ENCODE results near the gene JDP2.
"Not testable (repeated sequence)": the region's sequence is repeated elsewhere in the genome, so short reads cannot be mapped to it uniquely, and the experiment has no call there.

Gene JDP2

GRCh38 chr14:75427482-75428229, at the start of gene JDP2:
Gene JDP2, plus strand, starts transcription at chr14:75428022. Its CDS starts 9,899 bp downstream, at chr14:75437921.
- no peak for DNase-seq

GRCh38 chr14:75379246-75379929, 48.4 kb upstream of the JDP2 start:
- DNase-seq = no peak

GRCh38 chr14:75379930-75380270, 47.9 kb upstream of the JDP2 start:
- DNase-seq = no peak

GRCh38 chr14:75380656-75381055, 47.2 kb upstream of the JDP2 start:
- no peak for DNase-seq

- DNase-seq = no peak
Measured at GRCh38 chr14:75381642-75382041, 46.2 kb upstream of the JDP2 start.

GRCh38 chr14:75383219-75383618, 44.6 kb upstream of the JDP2 start:
- DNase-seq = not testable (repeated sequence)

- DNase-seq = no peak
Measured at GRCh38 chr14:75383721-75384120, 44.1 kb upstream of the JDP2 start.

- DNase-seq = no peak
Measured at GRCh38 chr14:75389679-75390078, 38.1 kb upstream of the JDP2 start.

GRCh38 chr14:75390183-75390582, 37.6 kb upstream of the JDP2 start:
- no peak for DNase-seq

GRCh38 chr14:75391953-75392352, 35.9 kb upstream of the JDP2 start:
- DNase-seq = no peak

GRCh38 chr14:75392686-75393641, 34.9 kb upstream of the JDP2 start:
- DNase-seq = no peak

GRCh38 chr14:75393794-75394193, 34.0 kb upstream of the JDP2 start:
- no peak for DNase-seq

GRCh38 chr14:75395862-75396261, 32.0 kb upstream of the JDP2 start:
- DNase-seq = no peak

- no peak for DNase-seq
Measured at GRCh38 chr14:75399321-75399720, 28.5 kb upstream of the JDP2 start.

GRCh38 chr14:75399843-75400775, 27.7 kb upstream of the JDP2 start:
- peak; percentile 98 for DNase-seq

- no peak for DNase-seq
Measured at GRCh38 chr14:75401361-75401760, 26.5 kb upstream of the JDP2 start.

GRCh38 chr14:75402867-75403413, 24.9 kb upstream of the JDP2 start:
- no peak for DNase-seq

- no peak for DNase-seq
Measured at GRCh38 chr14:75404847-75405246, 23.0 kb upstream of the JDP2 start.

- no peak for DNase-seq
Measured at GRCh38 chr14:75406102-75406501, 21.7 kb upstream of the JDP2 start.

GRCh38 chr14:75406856-75407255, 21.0 kb upstream of the JDP2 start:
- no peak for DNase-seq

- DNase-seq = no peak
Measured at GRCh38 chr14:75409316-75410205, 18.3 kb upstream of the JDP2 start.
